ENCODE data around the gene PON2.

- TF ChIP-seq CTCF (IDR thresholded peaks at IDR 0.05) (no peak), EZH2 (IDR thresholded peaks at IDR 0.05; ENCODE audit: borderline replicate concordance, insufficient read depth, low read depth, low read length, poor library complexity, severe bottlenecking) (no peak)
Observed at GRCh38 chr7:95469848-95470247, 35.0 kb upstream of the PON2 start.
